ENCODE measurements around the gene SLC4A9. TPM values are rescaled to one million over a fixed set of nuclear protein-coding genes. Genes with fewer than 3 reads are reported as not detected.
A peak's percentile ranks its signal among the peaks of the same experiment; 100 is the strongest.

The SLC4A9 gene
- total RNA-seq, 4 donors from 2014 or later, result 0.38 to 2.5 (median 0.40) TPM; not detected in 1

DNA sequence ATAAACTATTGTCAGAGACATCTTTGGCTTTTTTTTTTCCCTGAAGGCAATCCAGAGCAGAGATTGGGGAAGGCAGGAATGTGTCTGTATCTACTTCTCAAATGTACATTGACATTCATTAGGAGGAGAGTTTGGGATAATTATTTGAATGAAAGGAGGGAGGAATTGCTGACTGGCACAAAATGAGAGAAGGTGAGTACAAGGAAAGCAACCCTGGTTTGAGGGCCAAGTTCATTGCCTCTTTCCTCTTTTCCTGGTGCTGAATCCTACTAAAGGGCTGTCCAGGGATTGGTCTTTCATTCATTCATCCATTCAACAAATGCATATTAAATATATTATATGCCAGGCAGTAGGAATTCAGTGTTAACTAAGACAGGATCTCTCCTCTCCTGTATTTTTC is 22.9 kb downstream of the SLC4A9 start:
- no peak for DNase-seq
- TF ChIP-seq, protein P1, sequence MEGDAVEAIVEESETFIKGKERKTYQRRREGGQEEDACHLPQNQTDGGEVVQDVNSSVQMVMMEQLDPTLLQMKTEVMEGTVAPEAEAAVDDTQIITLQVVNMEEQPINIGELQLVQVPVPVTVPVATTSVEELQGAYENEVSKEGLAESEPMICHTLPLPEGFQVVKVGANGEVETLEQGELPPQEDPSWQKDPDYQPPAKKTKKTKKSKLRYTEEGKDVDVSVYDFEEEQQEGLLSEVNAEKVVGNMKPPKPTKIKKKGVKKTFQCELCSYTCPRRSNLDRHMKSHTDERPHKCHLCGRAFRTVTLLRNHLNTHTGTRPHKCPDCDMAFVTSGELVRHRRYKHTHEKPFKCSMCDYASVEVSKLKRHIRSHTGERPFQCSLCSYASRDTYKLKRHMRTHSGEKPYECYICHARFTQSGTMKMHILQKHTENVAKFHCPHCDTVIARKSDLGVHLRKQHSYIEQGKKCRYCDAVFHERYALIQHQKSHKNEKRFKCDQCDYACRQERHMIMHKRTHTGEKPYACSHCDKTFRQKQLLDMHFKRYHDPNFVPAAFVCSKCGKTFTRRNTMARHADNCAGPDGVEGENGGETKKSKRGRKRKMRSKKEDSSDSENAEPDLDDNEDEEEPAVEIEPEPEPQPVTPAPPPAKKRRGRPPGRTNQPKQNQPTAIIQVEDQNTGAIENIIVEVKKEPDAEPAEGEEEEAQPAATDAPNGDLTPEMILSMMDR (IDR thresholded peaks at IDR 0.05), result no peak
- TF ChIP-seq POLR2A (IDR thresholded peaks at IDR 0.05), result no peak

DNA sequence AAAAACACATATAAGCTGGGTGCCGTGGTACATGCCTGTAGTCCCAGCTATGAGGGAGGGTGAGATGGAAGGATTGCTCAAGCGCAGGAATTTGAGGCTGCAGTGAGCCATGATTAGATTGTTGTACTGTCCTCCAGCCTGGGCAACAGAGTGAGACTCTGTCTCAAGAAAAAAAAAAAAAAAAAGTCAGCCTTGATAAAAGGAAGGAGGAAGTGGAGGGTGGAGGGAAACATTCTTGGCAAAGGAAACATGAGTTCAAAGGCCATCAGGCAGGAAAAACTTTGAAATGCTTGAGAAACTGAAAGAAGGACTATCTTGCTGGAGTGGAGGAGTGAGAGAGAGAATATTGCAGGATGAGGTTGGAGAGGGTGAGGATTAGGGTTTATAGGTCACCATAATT is 23.3 kb downstream of the SLC4A9 start:
- Histone ChIP-seq H3K4me1 (no peaks in the 10 kb centered on the region), H3K27ac (peak overlapping the region in 1 of 4 donors; percentile 33), H3K36me3 (no peaks in the 10 kb centered on the region), H3K27me3 (no peaks in the 10 kb centered on the region), H3K4me3 (no peak overlapping the region), H3K9me3 (no peaks in the 10 kb centered on the region)
- DNase-seq, result no peak
- no peak for TF ChIP-seq POLR2A (IDR thresholded peaks at IDR 0.05)
- TF ChIP-seq, protein P1 (IDR thresholded peaks at IDR 0.05), result no peak

More for the DNA sequence above, 22.9 kb downstream of the SLC4A9 start:
- H3K4me1 ChIP-seq, result no peaks in the 10 kb centered on the region
- no peaks in the 10 kb centered on the region for H3K9me3 ChIP-seq
- no peak overlapping the region for H3K27ac ChIP-seq
- no peak overlapping the region for H3K4me3 ChIP-seq
- no peaks in the 10 kb centered on the region for H3K36me3 ChIP-seq
- H3K27me3 ChIP-seq, result no peaks in the 10 kb centered on the region

DNA sequence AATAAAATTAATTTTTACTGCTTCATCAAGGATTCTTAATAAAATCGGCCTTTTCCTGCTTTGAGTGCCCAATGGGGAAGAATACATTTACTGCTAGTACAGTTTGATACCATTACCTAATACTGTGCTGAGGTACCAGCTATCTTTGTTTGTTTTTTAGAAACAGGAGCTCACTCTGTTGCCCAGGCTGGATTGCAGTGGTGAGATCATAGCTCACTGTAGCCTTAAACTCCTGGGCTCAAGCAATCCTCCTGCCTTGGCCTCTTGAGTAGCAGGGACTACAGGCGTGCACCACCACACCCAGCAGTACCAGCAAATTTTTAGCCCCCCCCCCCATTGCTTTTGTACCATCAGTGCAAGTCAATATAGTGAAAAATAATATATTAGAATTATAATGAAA is 28.1 kb downstream of the SLC4A9 start:
- DNase-seq, result no peak
- Histone ChIP-seq H3K27ac (no peak overlapping the region), H3K9me3 (no peaks in the 10 kb centered on the region), H3K4me3 (no peak overlapping the region), H3K4me1 (no peaks in the 10 kb centered on the region), H3K27me3 (no peaks in the 10 kb centered on the region), H3K36me3 (no peaks in the 10 kb centered on the region)
- TF ChIP-seq POLR2A (IDR thresholded peaks at IDR 0.05), result no peak
- TF ChIP-seq, protein P1 (IDR thresholded peaks at IDR 0.05), result no peak

DNA sequence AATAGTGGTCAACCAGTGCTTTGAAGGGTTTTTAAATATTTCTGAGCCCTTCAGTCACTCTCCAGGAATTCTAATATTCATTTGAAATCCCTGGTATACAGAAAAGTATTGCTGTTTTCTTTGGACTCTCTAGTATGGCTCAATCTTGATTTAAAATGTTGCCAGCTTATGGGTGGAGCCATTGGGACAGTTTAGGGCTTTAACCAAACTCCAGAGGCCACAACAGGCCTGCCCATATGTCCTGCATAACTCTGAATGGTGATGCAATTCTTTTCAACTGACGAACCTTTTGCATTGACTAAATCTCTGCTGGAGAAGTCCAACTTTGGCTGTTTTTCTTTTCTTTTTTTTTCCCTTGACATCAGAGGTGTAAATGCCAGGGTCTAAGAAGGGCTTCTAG is 31.3 kb downstream of the SLC4A9 start:
- no peaks in the 10 kb centered on the region for H3K4me1 ChIP-seq
- H3K36me3 ChIP-seq, result no peaks in the 10 kb centered on the region
- no peaks in the 10 kb centered on the region for H3K9me3 ChIP-seq
- H3K27ac ChIP-seq, result no peak overlapping the region
- no peak for TF ChIP-seq POLR2A (IDR thresholded peaks at IDR 0.05)
- TF ChIP-seq, protein P1 (IDR thresholded peaks at IDR 0.05), result no peak
- H3K4me3 ChIP-seq, result no peak overlapping the region
- no peaks in the 10 kb centered on the region for H3K27me3 ChIP-seq
- DNase-seq, result no peak

DNA sequence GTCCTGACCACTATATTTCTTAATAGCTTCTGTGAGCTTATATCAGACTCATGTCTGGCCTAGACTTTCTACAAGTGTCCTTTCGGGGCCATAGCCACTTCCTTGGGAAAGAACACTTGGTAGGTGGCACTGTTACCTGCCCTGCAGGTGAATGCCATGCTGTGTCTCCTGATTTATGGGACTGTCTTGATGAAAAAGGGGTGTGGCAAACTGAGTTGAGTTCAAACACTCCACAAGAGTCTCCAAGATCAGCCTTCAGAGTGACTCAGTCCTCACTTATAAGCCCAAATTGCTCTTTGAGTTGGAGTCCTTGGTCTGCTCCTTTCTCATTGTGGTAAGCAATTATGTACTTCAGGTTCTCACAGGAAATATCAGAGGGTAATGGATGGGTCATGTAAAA is 31.7 kb downstream of the SLC4A9 start:
- TF ChIP-seq, protein P1 (IDR thresholded peaks at IDR 0.05), result no peak
- TF ChIP-seq POLR2A (IDR thresholded peaks at IDR 0.05), result no peak
- Histone ChIP-seq H3K36me3 (no peaks in the 10 kb centered on the region), H3K9me3 (no peaks in the 10 kb centered on the region), H3K4me3 (no peak overlapping the region), H3K4me1 (no peaks in the 10 kb centered on the region), H3K27me3 (no peaks in the 10 kb centered on the region), H3K27ac (no peak overlapping the region)
- DNase-seq, result no peak

DNA sequence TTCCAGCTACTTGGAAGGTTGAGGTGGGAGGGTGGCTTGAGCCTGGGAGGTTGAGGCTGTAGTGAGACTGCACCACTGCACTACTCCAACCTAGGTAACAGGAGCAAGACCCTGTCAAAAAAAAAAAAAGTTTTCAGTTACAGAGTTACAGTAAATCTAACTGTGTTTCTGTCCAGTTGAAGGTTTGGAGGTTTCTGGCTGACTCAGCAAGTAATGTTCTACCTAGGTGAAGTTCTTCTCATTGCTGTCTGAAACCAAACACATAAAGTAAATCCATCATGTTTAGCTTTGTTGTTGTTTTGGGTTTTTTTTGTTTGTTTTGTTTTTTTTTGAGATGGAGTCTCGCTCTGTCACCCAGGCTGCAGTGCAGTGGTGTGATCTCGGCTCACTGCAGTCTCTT is 33.7 kb downstream of the SLC4A9 start:
- Histone ChIP-seq H3K27ac (no peak overlapping the region), H3K9me3 (no peaks in the 10 kb centered on the region), H3K27me3 (no peaks in the 10 kb centered on the region), H3K36me3 (no peaks in the 10 kb centered on the region), H3K4me3 (no peak overlapping the region), H3K4me1 (no peaks in the 10 kb centered on the region)
- TF ChIP-seq POLR2A (IDR thresholded peaks at IDR 0.05), result no peak
- TF ChIP-seq, protein P1 (IDR thresholded peaks at IDR 0.05), result no peak
- DNase-seq, result no peak
